GOT3 (cell line): Measurements from ENCODE around the gene HDGFL3.
"Not testable (repeated sequence)": the region's sequence is repeated elsewhere in the genome, so short reads cannot be mapped to it uniquely, and the experiment has no call there.

Experiments
- DNase-seq: peaks from one replicate; lab custom pipeline; 2025; ENCODE audit warnings: mixed read lengths; lab: John Stamatoyannopoulos, UW

HDGFL3 gene

DNA sequence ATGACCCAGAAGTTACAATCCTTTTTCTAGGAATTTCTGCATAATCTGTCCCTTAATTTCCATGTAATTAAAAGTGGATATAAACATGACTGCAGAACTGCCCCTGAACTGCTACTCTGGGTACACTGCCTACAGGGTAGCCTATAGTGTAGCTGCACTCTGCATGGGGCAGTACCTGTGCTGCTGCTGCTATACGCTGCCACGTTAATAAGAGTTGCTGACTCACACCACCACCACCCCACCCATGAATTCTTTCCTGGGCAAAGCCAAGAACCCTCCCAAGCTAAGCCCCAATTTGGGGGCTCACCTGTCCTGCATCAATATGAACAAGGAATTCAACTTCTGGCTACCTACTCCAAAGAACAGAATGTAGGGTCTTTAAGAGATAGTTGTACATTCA lies 13.9 kb downstream of the HDGFL3 start:
- no peak for DNase-seq

DNA sequence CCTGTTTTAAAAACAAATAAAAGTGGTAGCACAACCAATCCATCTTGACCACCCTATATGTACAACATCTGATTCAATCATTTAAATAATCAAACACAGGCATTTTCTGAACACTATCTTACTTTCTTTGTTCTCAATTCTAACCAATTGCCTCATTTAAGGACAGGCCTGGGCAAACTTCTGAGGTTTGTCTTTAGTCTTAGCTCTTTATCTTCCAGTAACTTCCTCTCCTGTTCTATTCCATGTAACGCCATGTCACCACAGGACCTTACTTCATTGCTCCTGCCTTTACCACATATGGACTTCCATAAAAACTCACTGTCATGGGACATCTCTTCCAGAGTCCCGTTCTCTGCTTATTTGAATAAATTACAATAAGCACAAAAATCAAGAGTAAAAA lies 14.9 kb downstream of the HDGFL3 start:
- DNase-seq, result no peak

DNA sequence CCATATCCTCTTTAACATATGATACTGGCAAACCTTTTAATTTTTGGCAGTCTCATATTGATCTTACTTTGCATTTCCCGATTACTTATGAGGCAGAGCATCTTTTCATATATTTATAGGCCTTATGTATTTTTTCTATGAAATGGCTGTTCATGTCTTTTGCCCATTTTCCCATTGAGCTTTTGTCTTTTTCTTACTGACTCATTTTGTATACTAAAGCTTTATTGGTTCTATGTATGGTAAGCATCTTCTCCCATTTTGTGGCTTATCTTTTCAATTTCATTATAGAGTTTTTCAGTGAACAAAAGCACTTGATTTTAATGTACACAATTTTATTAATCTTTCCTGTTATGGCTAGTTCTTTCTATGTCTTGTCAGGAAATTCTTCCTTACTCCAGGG lies 17.2 kb downstream of the HDGFL3 start:
- no peak for DNase-seq

DNA sequence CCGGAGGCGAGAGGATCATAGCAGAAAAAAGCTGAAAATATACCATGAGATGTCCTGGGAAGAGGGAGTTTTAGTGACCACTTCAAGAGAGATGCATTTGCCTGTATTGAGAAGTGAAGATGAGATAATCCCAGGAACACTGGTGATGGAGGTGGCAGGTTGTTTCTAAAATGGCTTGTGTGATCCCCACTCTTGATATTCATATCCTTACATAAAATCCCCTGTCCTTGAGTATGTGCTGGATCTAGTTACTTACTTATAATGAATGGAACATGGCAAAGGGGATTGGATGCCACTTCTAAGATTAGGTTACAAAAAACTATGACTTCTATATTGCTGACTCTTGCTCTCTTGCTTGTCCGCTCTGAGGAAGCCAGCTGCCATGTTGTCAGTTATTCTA lies 22.1 kb downstream of the HDGFL3 start:
- DNase-seq, result no peak

DNA sequence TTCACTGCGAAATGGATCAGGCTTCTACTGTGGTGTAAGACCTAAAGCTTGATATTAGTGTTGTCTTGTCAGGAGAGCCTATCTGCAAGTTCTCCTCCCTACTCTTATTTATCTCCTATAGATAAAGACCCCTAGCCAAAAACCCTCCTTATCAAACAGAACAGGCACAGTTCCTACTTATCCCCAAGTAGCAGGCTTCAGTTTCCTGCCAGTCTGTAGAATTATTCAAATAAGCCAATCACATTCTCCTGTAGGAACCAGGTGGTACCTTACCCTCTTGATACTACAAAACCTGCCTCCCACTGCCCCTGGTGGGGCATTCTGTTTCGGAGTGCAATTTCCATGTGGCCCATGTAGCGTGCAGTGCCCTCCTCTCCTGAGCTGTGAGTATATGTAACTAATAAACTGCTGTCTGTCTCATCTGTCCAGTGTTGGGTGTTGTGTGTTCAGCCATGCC lies 28.7 kb downstream of the HDGFL3 start:
- no peak for DNase-seq

DNA sequence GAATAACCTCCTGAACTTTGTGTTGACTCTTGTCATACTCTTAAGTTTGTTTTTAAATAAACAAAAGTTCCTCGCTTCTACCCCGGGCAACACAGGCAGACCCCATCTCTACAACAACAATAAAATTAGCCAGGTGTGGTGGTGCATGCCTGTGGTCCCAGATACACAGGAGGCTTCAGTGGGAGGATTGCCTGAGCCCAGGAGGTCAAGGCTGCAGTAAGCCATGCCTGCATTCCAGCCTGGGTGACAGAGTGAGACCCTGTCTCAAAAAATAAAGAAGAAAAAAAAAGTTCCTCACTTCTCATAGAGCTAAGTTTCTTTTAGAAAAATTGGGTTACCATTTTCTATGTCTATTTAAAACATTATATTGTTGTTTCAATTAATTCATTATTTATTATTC lies 29.2 kb downstream of the HDGFL3 start:
- no peak for DNase-seq

DNA sequence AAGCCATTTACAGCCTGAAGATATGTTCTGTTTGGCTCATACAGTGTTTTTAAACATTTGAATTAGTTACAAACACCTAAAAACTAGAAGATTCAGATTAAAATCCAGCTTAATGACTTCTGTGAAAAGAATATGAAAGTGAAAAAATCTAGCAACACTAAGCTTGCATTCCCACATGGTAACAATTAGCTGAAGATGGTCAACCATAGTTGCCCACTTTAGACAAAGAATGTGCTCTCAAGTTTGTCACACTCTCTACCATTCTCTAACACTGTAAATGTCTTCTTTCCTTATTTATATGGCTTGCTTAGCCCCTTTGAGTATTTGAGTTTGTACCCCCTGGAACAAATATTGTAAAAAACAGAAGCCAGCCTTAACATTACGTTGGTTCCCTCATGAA lies 32.7 kb downstream of the HDGFL3 start:
- no peak for DNase-seq

DNA sequence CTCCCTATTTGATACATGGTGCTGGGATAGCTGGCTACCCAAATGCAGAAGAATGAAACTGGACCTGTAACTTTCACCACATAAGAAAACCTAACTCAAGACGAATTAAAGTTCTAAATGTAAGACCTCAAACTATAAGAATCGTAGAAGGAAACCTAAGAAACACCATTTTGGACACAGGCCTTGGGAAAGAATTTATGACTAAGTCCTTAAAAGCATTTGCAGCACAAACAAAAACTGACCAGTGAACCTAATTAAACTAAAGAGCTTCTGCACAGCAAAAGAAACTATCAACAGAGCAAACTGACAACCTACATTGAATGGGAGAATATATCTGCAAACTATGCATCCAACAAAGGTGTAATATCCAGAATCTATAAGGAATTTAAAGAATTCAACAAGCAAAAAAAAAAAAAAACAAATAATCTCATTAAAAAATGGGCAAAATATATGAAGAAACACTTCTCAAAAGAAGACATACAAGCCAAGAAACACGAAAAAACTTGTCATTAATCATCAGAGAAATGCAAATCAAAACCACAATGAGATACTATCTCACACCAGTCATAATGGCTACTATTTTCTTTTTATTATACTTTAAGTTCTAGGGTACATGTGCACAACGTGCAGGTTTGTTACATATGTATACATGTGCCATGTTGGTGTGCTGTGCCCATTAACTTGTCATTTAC lies 37.0 kb downstream of the HDGFL3 start:
- DNase-seq, result no peak

DNA sequence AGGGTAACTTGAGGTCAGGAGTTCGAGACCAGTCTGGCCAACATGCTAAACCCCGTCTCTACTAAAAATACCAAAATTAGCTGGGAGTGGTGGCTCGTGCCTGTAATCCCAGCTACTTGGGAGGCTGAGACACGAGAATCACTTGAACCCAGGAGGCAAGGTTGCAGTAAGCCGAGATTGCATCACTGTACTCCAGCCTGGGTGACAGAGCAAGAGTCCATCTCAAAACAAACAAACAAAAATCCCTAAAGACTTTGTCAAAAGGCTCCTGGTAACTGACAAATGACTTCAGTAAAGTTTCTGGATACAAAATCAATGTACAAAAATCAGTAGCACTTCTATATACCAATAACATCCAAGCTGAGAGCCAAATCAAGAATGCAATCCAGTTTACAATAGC lies 38.0 kb downstream of the HDGFL3 start:
- not testable (repeated sequence) for DNase-seq

DNA sequence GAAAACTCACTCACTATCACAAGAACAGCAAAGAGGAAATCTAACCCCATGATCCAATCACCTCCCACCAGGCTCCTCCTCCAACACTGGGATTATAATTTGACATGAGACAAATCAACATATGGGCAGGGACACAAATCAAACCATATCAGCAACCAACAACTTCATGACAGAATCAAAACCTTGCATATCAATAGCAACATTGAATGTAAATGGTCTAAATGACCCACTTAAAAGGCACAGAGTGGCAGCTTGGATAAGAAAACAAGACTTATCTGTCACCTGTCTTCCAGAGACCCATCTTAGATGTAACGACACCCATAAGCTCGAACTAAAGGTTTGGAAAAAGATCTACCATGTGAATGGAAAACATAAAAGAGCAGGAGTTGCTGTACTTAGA lies 40.8 kb downstream of the HDGFL3 start:
- no peak for DNase-seq

DNA sequence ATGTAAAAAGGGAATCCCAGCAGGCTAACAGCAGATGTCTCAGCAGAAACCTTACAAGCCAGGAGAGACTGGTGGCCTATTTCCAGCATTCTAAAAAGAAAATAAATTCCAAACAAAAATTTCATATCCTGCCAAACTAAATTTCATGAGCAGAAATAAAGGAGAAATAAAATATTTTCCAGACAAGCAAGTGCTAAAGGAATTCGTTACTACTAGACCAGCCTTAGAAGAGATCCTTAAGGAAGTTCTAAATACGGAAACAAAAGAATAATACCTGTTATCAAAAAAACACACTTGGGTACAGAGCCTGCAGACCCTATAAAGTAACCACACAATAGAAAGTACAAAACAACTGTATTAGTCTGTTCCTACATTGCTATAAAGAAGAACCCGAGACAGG lies 41.4 kb downstream of the HDGFL3 start:
- DNase-seq, result no peak

DNA sequence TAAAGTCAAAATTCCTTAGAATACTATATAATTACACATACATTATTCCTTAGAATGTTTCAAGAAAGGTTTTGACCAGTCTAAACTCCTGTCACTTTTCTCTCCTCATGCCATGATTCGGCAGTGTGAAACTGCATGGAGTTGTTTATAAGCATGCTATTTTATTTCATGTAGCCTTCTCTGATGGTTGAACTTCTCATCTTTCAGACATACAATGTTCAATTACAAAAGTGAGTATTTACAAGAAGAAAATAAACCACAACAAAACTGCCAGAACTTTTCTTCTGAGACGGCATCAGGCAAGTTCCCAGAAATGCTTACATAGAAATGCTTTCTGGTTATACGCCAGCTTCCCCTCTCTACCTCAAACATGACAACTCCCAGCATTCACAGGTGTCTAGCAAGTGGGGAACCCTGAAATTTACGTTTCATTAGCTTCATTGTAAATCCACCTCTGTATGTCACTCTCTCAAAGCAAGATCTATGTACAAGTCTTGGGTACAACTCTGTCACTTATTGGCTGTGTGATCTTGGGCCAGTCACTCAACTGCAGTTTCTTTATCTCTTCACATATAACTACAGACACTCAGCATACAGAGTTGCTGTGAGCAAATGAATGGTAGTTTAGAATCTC lies 42.7 kb downstream of the HDGFL3 start:
- DNase-seq, result no peak

DNA sequence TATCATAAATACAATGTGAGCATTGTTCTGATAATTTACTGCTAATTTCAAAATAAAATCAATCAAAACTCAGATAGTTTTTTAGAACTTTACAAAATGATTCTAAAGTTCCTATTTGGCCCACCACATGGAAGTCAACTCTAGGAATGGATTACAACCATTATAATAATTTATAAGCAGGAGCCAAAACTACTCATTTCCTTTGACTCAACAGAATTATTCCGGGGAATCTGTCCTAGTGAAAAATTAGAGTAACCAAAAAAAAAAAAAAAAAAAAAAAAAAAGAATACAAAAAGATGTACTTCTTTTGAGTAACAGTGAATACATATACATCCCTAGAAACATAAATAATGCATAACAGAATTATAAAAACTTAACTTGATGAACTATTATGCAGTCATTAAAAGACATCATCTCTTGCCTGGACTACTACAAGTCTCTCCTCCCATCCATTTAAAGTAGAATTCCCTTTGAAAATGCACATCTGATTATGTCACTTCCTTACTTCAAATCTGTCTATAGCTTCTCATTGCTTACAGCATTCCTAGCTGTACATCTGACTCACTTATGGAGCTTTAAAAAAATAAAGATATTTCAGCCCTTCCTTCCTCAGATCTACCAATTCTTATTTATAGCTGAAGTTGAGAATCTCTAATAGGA lies 43.4 kb downstream of the HDGFL3 start:
- DNase-seq, result no peak

DNA sequence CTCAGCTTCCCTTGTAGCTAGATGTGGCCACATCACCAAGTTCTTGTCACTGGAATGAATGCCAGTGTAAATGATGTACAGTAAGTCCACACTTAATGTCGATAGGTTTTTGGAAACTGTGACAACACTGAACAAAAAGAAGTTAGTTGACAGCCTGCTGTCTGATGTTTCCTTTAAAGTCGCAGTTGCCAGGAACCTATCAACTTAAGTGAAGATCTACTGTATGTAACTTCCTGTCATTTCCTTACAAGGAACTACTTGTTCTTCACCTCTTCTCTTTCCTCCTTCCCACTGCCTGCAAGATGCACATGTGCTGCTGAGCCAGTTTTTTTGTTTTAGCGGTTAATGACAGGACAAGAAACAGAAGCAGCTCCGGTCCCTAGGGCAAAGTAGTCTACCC lies 44.6 kb downstream of the HDGFL3 start:
- DNase-seq, result no peak

DNA sequence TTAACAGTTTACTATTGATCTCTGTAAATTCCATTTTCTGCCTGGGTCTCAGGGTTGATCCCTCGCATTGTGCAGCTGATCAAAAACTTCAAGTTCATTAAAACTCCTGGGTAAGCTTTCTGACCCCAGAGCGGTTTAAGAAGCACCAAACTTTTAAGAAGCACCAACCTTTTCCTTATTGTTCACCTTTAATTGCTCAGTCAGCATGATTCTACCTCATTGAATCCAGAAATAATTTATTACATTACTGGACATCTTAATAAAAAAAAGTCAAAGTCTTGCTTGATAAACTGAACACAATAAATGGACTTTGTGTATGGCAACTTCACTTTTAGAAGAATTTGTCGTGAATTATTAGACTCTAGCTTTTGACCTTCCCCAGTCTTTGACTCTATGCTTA lies 46.9 kb downstream of the HDGFL3 start:
- no peak for DNase-seq

DNA sequence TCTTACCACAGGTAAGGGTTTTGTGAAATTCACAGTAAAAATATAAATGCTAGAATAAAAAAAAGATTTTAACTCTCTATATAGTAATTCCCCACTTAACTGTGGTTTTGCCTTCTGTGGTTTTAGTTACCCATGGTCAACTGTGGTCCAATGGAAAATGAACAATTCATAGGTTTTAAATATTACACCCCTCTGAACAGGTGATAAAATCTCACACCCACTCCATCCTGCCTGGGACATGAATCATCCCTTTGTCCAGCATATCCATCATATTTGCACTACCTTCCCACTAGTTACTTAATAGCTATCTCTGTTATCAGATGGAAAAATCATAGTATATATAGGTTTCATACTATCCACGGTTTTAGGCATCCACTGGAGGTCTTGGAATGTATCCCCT lies 49.2 kb downstream of the HDGFL3 start:
- no peak for DNase-seq

DNA sequence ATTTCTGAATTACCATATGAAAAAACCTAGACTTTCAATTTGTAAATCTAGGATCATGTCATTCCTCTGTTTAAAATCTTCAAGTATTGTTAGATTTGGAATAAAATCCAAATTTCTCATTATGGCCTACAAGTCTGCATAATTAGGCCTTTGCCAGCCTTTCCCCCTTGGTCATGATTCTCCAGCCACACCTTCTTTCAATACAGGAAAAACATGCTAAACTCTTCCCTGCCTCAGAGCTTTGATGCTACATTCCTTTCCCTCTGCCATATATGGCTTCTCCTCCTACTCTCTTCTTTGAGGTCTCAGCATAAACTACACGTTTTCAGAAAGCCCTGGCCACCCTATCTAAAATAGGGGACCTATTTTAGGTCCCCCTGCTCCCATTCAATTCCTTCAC lies 51.7 kb downstream of the HDGFL3 start:
- DNase-seq, result no peak

DNA sequence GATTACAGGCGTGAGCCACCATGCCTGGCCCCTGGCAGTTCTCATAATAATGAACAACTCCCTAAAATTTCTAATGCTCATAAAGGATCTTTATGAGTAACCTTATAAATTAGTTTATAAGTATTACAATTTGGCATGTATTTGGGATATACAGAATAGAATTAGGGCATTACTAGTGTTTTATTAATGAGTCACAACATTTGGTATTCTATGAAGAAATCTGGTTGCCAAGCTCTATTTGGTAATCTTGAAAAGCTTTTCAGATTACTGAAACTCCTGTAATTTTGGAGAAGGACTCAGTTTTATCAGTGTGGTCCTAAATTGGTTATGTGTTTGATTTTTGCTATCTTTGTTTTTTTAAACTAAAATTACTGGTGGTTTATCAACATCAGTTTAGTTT lies 54.3 kb downstream of the HDGFL3 start:
- DNase-seq, result no peak

DNA sequence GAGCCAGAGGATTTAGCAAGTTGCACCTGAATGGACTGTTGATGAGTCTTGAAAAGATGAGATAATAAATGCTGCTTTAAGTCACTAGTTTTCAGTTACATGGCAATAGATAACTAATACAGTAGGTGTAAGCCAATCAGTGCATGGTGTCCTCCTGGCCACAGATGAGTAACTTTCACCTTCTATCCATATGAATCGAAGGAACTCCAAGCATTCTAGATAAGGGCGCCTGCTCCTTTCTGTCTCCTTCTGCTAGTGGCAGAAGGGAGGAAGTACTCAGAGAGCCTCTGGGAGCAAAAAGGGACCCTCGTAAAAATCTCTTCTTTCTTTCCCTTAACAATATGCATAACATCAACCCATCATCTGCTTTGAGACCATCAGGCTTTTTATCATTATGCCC lies 62.9 kb downstream of the HDGFL3 start:
- no peak for DNase-seq

DNA sequence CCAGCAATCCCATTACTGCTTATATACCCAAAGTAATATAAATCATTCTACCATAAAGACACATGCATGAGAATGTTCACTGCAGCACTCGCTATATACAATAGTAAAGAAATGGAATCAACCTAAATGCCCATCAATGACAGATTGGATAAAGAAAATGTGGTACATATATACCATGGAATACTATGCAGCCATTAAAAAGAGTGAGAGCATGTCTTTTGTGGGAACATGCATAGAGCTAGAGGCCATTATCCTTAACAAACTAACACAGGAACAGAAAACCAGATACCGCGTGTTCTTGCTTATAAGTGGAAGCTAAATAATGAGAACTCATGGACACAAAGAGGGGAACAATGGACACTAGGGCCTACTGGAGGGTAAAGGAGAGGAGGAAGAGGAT lies 65.5 kb downstream of the HDGFL3 start:
- DNase-seq, result not testable (repeated sequence)

DNA sequence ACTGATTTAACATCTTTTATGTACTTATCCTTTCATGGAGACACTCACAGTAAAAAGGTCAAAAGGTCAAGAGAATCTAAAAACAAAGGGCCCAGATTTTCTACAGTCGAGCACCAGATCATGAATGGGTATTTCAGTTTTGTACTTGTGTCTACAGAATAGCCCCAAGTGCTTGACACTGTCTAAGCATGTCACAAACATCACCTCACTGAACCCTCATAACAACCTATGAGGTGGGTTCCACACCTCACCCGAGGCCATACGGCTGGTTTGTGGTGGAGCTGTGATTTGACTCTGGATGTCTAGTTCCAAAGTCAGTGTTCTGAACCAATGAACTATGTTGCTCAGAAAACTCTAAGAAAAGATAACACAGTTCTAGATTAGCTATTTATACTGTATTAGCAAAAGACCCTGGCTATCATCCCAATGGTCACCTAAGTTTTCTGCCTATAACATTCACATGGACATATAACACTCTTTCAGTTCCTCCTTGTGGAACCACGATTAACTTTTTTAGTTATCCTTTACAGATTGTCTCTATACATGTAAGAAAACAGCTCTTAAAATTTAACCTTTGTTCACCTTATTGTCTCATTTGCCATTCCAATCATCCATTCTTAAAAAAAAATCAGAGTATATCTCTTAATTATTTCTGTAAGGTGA lies 74.6 kb downstream of the HDGFL3 start:
- DNase-seq, result no peak

DNA sequence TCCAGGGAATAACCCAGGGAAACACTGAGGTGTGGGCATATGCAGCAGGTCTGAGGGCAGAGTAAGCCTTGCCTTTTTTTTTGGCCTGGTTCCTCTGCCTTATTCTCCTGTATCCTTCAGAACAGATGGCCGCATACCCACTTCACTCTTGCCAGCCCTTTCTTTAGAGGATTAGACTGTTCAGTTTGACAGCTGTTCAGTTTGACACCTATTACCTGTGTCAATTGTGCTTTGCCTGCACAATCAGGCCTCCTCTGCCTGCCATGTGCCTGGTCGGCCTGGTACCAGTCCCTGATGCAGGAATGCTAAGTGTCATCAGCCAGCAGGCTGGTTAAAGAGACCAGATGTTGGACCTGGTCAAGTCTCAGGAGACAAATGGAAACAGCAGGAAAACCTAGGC lies 77.8 kb downstream of the HDGFL3 start:
- no peak for DNase-seq

DNA sequence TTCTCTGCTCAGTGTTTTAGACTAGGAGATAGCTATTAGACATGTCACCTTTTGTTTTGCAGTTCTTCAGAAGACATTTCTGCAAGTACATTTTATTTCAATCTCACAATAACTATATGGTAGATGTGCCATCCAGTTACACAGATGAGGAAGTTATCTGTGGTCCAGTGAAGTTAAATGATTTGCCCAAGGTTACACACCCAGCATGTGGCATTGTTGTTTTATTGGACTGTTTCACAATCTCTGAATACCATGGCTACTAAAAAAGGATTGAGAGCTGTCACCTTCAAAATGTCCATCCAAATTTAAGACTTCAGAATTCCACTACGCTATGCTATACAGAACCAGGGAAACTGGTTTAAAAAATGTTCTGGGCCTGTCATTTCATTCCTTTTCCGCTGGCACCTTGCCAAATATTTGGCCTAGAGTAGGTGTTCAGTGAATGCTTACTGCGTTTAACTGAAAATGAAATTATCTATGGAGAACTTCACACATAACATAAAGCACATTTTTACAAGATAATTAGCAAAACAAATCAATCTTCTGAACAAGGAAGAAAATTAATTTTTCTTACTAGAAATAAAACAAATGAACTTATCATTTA lies 80.0 kb downstream of the HDGFL3 start:
- no peak for DNase-seq
